ENCODE results near the gene KRTAP9-2.
"Not testable (repeated sequence)": the region's sequence is repeated elsewhere in the genome, so short reads cannot be mapped to it uniquely, and the experiment has no call there.

KRTAP9-2 gene

GRCh38 chr17:41226598-41227095 is at the start of gene KRTAP9-2:
KRTAP9-2 (plus strand) TSS chr17:41226648; CDS start chr17:41226655, 7 bp downstream.
- in situ Hi-C loops (cut with MboI; ENCODE audit: low sequenced_read_pairs): not testable (repeated sequence)

- in situ Hi-C loops (cut with MboI; ENCODE audit: low sequenced_read_pairs): no loop called here
Measured at GRCh38 chr17:41176744-41177387, 49.6 kb upstream of the KRTAP9-2 start.

GRCh38 chr17:41177727-41178271 is 48.6 kb upstream of the KRTAP9-2 start, which contains the start of gene KRTAP4-2:
KRTAP4-2 (minus strand) TSS chr17:41178221; CDS start chr17:41178164, 57 bp downstream.
- in situ Hi-C loops (cut with MboI; ENCODE audit: low sequenced_read_pairs): no loop called here

GRCh38 chr17:41178341-41178740 is 48.1 kb upstream of the KRTAP9-2 start:
- in situ Hi-C loops (cut with MboI; ENCODE audit: low sequenced_read_pairs): no loop called here

GRCh38 chr17:41178843-41179616 is 47.4 kb upstream of the KRTAP9-2 start:
- in situ Hi-C loops (cut with MboI; ENCODE audit: low sequenced_read_pairs): no loop called here

- in situ Hi-C loops (cut with MboI; ENCODE audit: low sequenced_read_pairs): no loop called here
Measured at GRCh38 chr17:41184480-41184961, 41.9 kb upstream of the KRTAP9-2 start, which contains the start of gene KRTAP4-1. KRTAP4-1 (minus strand) TSS chr17:41184911; CDS start chr17:41184854, 57 bp downstream.

- in situ Hi-C loops (cut with MboI; ENCODE audit: low sequenced_read_pairs): no loop called here
Measured at GRCh38 chr17:41185001-41185400, 41.4 kb upstream of the KRTAP9-2 start.

- in situ Hi-C loops (cut with MboI; ENCODE audit: low sequenced_read_pairs): no loop called here
Measured at GRCh38 chr17:41186872-41187271, 39.6 kb upstream of the KRTAP9-2 start.

GRCh38 chr17:41189837-41190318 is 36.6 kb upstream of the KRTAP9-2 start, which contains the start of gene KRTAP9-1:
KRTAP9-1 (plus strand) TSS chr17:41189887; CDS start chr17:41189887, 0 bp downstream.
- in situ Hi-C loops (cut with MboI; ENCODE audit: low sequenced_read_pairs): not testable (repeated sequence)

GRCh38 chr17:41190328-41190727 is 36.1 kb upstream of the KRTAP9-2 start:
- in situ Hi-C loops (cut with MboI; ENCODE audit: low sequenced_read_pairs): no loop called here

- in situ Hi-C loops (cut with MboI; ENCODE audit: low sequenced_read_pairs): no loop called here
Measured at GRCh38 chr17:41196068-41196467, 30.4 kb upstream of the KRTAP9-2 start.

GRCh38 chr17:41199421-41200078 is 26.9 kb upstream of the KRTAP9-2 start:
- in situ Hi-C loops (cut with MboI; ENCODE audit: low sequenced_read_pairs): no loop called here

GRCh38 chr17:41211845-41212466 is 14.5 kb upstream of the KRTAP9-2 start:
- in situ Hi-C loops (cut with MboI; ENCODE audit: low sequenced_read_pairs): no loop called here

- in situ Hi-C loops (cut with MboI; ENCODE audit: low sequenced_read_pairs): no loop called here
Measured at GRCh38 chr17:41212524-41213169, 13.8 kb upstream of the KRTAP9-2 start.

GRCh38 chr17:41215681-41216080 is 10.8 kb upstream of the KRTAP9-2 start:
- in situ Hi-C loops (cut with MboI; ENCODE audit: low sequenced_read_pairs): no loop called here

GRCh38 chr17:41223821-41224220 is 2.6 kb upstream of the KRTAP9-2 start:
- in situ Hi-C loops (cut with MboI; ENCODE audit: low sequenced_read_pairs): no loop called here

- in situ Hi-C loops (cut with MboI; ENCODE audit: low sequenced_read_pairs): no loop called here
Measured at GRCh38 chr17:41226051-41226450, 397 bp upstream of the KRTAP9-2 start.

- in situ Hi-C loops (cut with MboI; ENCODE audit: low sequenced_read_pairs): no loop called here
Measured at GRCh38 chr17:41230094-41230493, 3.6 kb downstream of the KRTAP9-2 start.

GRCh38 chr17:41231731-41232130 is 5.3 kb downstream of the KRTAP9-2 start:
- in situ Hi-C loops (cut with MboI; ENCODE audit: low sequenced_read_pairs): no loop called here
